ENCODE data around the gene ISYNA1.
"Not testable (repeated sequence)": the region's sequence is repeated elsewhere in the genome, so short reads cannot be mapped to it uniquely, and the experiment has no call there.

GRCh38 chr19:18405754-18406153 is 32.2 kb downstream of the ISYNA1 start:
- TF ChIP-seq CTCF (conservative IDR thresholded peaks at IDR 0.05); EZH2 (IDR thresholded peaks at IDR 0.05; ENCODE audit: low read depth): not testable (repeated sequence)
